ENCODE results near the gene EYA3. TPM values are rescaled to one million over a fixed set of nuclear protein-coding genes. Genes with fewer than 3 reads are reported as not detected.

EYA3 gene
- total and polyA plus RNA-seq, 11 donors, result 5.8 to 23.3 (median 17.4) TPM

- peaks cover 0 to 34% (median 18%) of the 10 kb centered on the region in 12 donors for H3K4me1 ChIP-seq
- WGBS, 4 donors, result 6 to 22% (median 13%) methylated on average over 26 to 68 of the region's 68 CpGs
- peaks cover 0 to 18% (median 15%) of the 10 kb centered on the region in 9 donors for H3K36me3 ChIP-seq
- peak within 1 kb of the TSS; percentile 33 to 96 (median 91) for H3K27ac ChIP-seq
- ATAC-seq (peak; percentile 82 to 96 (median 96)), DNase-seq (peak; percentile 85 to 94 (median 87))
- TF ChIP-seq POLR2A (IDR thresholded peaks at IDR 0.05), result peak in 1 of 2 donors; percentile 71
- TF ChIP-seq CTCF (IDR thresholded peaks at IDR 0.05), result peak in 11 of 12 donors; percentile 7 to 58 (median 35)
- H3K9me3 ChIP-seq, result no peaks in the 10 kb centered on the region
- intact Hi-C loops (cut with DNase I), result no loop called here
- no peaks in the 10 kb centered on the region for H3K27me3 ChIP-seq
- peak within 1 kb of the TSS; percentile 32 to 93 (median 74) for H3K4me3 ChIP-seq
These were observed 128.4 kb downstream of the EYA3 start, which contains the start of gene XKR8 for GRCh38 chr1:27959792-27960603. TSS of gene XKR8 (plus strand) at chr1:27959973. CDS start at chr1:27960070, 97 bp downstream.

- H3K9me3 ChIP-seq, result no peaks in the 10 kb centered on the region
- 96 to 98% (median 97%) methylated on average over 22 to 26 of the region's 26 CpGs for WGBS, 4 donors
- no peaks in the 10 kb centered on the region for H3K27me3 ChIP-seq
- TF ChIP-seq CTCF (IDR thresholded peaks at IDR 0.05), result no peak
- no peak for TF ChIP-seq POLR2A (IDR thresholded peaks at IDR 0.05)
- intact Hi-C loops (cut with DNase I), result no loop called here
- H3K4me1 ChIP-seq, result peaks cover 0 to 34% (median 18%) of the 10 kb centered on the region in 12 donors
- peak overlapping the region in 1 of 12 donors; percentile 92 for H3K27ac ChIP-seq
- H3K36me3 ChIP-seq, result peaks cover 0 to 5% (median 3%) of the 10 kb centered on the region in 9 donors
- no peak for ATAC-seq
- no peak for DNase-seq
- peak overlapping the region in 1 of 12 donors; percentile 66 for H3K4me3 ChIP-seq
These were observed 129.9 kb downstream of the EYA3 start for GRCh38 chr1:27958513-27958912.

- H3K36me3 ChIP-seq, result no peaks in the 10 kb centered on the region
- H3K4me1 ChIP-seq, result peaks cover 0 to 34% (median 18%) of the 10 kb centered on the region in 12 donors
- H3K9me3 ChIP-seq, result no peaks in the 10 kb centered on the region
- no peak overlapping the region for H3K27ac ChIP-seq
- no peak for DNase-seq
- TF ChIP-seq POLR2A (IDR thresholded peaks at IDR 0.05) (no peak), CTCF (IDR thresholded peaks at IDR 0.05) (no peak)
- 94 to 97% (median 96%) methylated on average over 5 of the region's 5 CpGs for WGBS, 4 donors
- H3K27me3 ChIP-seq, result no peaks in the 10 kb centered on the region
- no peak for ATAC-seq
- intact Hi-C loops (cut with DNase I), result no loop called here
- H3K4me3 ChIP-seq, result no peak overlapping the region
These were observed 130.8 kb downstream of the EYA3 start for GRCh38 chr1:27957655-27958054.

DNA sequence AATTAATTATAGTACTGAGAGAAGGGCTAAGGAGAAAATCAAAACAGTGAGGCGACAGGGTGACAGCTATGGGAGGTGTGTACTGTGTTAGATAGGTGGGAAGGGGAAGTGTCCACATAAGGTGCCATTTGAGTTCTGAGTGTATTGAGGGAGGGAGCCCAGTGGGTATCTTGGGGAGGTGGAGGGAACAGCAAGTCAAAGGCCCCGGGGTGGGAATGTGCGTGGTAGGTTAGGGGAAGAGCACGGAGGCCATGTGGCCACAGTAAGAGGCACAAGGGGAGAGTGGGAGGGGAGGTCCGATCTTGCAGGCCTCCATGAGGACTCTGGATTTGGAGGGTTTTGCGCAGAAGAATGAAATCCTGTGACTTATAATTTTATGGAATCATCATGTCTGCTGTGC is 131.6 kb downstream of the EYA3 start:
- Histone ChIP-seq H3K36me3 (no peaks in the 10 kb centered on the region), H3K9me3 (no peaks in the 10 kb centered on the region), H3K4me1 (peaks cover 0 to 29% (median 18%) of the 10 kb centered on the region in 12 donors), H3K27me3 (no peaks in the 10 kb centered on the region), H3K4me3 (no peak overlapping the region), H3K27ac (no peak overlapping the region)
- ATAC-seq, result no peak
- 85 to 88% (median 86%) methylated on average over 6 of the region's 6 CpGs for WGBS, 4 donors
- TF ChIP-seq CTCF (IDR thresholded peaks at IDR 0.05) (no peak), POLR2A (IDR thresholded peaks at IDR 0.05) (no peak)
- intact Hi-C loops (cut with DNase I), result no loop called here
- DNase-seq, result no peak
